Hematopoietic multipotent progenitor cell treated with erythropoietin and hydrocortisone succinate and interleukin-3 and kit ligand, for 17 days (in vitro differentiated cells): Measurements from ENCODE around the gene MRGPRG.
"Not testable (repeated sequence)": the region's sequence is repeated elsewhere in the genome, so short reads cannot be mapped to it uniquely, and the experiment has no call there.

ENCODE experiments used
- DNase-seq: peaks from one replicate; pipeline ENCODE4 v3.0.0-alpha.2; 2015; ENCODE audit warnings: low spot score

MRGPRG gene

GRCh38 chr11:3176487-3176886 is 42.1 kb downstream of the MRGPRG start:
- DNase-seq: no peak

- DNase-seq: no peak
Measured at GRCh38 chr11:3175194-3175593, 43.4 kb downstream of the MRGPRG start.

DNA sequence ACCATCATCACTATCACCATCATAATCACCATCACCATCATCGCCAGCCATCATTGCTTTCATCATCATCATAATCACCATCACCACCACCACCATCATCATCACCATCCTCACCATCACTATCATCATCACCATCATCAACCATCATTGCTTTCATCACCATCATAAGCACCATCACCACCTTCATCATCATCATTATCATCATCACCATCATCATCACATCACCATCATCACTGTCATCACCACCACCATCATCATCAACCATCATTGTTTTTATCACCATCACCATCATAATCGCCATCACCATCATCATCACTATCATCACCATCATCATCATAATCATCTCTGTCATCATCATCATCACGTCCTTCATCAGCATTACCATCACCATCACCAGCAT is 44.2 kb downstream of the MRGPRG start:
- no peak for DNase-seq

DNA sequence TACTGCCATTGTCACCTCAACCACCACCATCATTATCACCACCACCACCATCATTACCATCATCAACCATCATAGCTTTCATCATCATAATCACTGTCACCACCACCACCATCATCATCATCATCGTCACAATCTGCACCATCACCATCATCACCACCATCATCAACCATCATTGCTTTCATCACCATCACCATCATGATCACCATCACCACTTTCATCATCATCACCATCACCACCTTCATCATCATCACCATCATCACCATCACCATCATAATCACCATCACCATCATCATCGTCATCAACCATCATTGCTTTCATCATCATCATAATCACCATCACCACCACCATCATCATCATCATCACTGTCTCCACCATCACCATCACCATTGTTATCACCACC is 44.8 kb downstream of the MRGPRG start:
- no peak for DNase-seq

DNA sequence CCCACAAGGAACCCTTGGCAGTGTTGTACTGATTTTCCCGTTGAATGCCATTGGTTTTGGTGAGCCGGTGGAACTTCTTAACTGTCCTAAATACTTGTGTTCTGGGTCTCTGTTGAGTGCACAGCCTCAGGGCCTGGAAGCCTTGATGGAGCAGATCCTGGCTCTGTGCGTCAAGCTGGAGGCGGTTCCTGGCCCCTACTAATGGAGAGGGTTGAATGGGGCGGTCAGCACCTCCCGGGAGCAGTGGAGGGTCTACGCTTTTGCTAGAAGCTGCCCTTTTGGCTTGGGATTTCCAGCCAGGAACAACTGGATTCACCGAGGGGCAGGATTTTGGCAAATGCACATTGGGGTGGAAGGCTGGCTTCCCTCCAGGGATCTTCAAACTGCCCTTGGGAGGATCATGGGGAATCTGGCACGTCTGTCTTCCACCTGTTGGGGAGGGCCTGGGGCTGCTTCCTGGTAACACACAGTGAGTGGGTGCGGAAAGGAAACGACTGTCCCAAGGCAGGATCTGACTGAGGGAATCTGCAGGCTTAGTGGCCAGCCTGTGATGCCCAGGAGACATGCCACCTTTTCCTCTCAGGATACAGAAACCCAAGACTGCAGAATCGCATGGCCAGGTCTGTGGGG is 46.6 kb downstream of the MRGPRG start:
- DNase-seq: no peak

DNA sequence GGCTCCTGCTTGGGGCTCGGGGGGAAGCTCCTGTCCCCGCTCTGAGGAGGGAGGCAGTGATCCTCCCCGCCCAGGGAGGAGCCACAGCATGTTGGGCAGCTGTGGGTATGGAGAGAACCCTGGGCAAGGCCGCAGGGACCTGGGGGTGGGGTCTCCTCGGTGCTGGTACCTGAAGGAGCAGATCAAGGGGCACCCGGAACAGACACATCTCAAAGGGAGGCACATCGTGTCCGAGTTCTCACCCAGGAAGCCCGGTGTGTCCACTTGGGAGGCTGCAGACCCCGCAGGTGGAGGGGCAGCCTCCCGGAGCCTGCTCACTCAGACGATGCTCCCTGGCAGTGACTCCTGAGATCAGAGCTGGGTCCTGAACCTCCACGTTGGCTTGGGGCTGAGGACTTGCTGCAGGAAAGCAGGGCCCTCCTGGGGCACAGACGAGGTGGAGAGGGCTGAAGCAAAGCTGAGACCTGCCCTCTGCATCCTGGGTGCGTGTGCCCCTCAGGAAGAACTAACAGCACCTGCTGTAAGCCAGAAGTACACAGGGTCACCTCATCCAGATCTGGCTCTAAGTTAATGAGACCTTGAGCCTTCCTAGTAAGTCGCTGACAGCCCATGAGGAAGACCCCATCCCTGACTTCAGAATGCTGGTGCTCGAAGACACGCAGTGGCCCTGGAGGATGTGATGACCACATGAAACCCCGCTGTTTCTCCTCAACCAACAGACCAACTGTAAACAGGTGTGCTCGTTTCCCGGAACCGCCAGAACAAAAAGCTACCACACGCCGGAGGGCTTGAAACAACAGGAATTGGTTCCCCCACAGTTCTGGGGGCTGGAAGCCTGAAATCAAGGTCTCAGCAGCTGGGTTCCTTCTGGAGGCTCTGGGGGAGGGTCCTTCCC is 47.6 kb downstream of the MRGPRG start:
- DNase-seq: no peak

GRCh38 chr11:3170044-3170755 is 48.4 kb downstream of the MRGPRG start:
- DNase-seq: no peak

DNA sequence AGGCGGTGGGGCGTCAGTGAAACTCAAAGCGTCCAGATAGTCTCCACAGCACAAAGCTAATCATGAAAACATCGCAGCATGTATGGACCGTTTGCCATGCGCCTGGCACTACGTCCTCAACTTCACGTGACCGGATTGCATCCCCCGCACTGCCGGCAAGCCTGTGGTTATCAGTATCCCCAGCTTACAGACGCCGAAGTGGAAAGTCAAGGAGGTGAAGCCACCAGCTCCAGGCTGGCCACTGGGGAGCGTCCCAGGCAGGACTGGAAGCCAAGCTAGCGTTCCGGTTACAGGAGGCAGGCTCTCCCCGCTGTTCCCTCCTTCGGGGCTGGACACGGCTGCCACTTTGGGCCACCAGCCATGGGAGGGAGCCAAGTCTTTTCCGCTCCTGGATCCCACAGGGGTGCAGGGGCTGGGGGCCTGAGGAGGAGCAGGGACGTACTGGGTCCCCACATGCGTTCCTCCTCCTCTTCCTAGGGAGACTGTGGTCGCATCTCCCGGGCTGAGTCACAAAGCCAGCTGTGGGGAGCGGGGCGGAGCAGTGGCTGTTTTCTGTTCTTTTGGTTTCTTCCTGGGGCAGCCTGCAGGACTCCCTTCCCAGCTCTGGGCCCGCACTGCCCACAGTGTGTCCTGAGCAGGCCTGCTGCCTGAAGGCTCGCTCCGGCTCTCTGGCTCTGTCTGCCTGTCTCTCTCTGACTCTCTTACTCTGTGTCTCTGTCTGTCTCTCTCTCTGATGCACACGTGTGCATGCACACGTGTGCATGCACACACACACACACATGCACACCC is 49.2 kb downstream of the MRGPRG start:
- DNase-seq: no peak

GRCh38 chr11:3168742-3169254 is 49.8 kb downstream of the MRGPRG start:
- DNase-seq: not testable (repeated sequence)
